IPS-NIHi7 (cell line): ENCODE data around the gene TGFBR2.

Experiments
- DNase-seq: peaks from one replicate; pipeline ENCODE4 v3.0.0; 2012; ENCODE audit warnings: mixed read lengths; ENCODE audit errors: extremely low spot score

The TGFBR2 gene

GRCh38 chr3:30673425-30674341 lies 67.3 kb downstream of the TGFBR2 start:
- no peak for DNase-seq

DNA sequence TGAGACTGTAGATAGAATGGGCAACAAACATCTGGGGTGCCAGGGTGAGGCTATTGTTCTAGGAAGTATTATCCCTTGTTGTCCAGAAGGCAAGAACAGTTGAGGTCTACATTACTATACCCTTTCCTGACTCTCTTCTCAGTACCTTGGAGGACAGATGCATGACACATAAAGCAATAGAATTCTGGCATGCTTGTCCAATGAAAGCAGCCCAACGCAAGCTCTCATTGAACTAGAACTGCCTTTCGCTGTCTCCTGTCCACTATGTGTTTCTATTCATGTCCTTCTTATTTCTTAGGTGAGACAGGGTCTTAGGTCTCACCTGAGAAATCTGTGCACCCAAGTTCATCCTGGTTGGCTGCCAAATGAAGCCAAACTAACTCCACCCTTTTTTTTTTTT lies 68.6 kb downstream of the TGFBR2 start:
- DNase-seq = no peak

- no peak for DNase-seq
Observed at GRCh38 chr3:30675774-30676173, 69.4 kb downstream of the TGFBR2 start.

DNA sequence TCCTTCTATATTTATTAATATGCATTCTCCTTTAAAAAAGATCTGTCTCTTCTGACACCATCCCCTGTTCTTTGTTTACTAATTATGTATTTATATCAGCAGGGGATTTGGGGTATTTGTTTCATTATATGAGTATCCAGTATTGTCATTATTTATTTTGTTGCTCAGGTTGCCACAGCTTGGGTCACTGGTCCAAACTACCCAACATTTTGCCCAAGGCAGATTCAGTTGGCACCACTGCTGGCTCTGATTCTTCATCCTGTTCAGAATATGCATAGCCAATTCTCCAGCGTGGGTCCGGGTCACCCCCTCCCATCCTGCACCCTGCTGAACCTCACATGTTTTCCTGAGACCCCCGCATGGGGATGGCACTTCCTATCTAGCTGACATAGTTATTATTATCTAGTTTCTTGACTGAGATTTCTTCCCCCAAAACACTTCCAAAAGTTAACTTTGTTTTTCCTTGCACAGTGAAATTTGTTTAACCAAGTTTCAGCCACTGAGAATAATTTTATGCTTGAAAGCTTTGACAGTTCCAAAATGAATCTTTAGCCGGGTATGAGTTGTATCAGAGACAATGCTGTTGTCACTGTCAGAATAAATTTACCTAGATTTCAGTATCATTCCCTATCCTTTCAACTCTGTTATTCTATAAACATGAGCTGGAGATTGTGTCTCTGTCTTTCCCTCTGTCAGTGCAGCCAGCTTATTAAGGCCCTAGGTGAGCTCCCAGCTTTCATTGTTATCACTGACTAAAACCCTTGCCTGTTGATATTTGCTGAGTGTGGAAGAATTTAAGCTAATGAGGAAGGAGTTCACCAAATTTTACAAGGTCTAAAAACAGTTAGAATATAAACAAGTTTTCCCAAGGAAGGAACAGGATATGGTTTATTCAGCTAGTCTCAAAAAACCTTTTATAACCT lies 70.3 kb downstream of the TGFBR2 start:
- no peak for DNase-seq

DNA sequence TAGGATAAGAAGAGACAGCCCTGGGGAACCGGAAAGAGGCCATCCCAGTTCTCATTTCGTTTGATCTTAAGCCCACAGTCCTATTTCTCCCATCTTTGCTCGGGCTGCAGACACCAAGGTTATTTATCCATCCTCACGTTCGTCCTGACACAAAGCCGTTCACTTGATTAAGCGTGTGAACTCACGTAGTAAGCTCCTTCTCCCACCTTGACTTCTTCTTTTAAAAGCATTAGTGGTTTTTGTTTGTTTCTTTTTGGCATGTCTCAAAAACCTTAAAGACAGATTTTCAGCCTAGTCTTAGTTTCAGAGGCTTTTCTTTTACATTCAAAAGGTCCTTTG lies 70.9 kb downstream of the TGFBR2 start:
- DNase-seq = no peak

- DNase-seq = no peak
Observed at GRCh38 chr3:30679045-30679444, 72.6 kb downstream of the TGFBR2 start.

DNA sequence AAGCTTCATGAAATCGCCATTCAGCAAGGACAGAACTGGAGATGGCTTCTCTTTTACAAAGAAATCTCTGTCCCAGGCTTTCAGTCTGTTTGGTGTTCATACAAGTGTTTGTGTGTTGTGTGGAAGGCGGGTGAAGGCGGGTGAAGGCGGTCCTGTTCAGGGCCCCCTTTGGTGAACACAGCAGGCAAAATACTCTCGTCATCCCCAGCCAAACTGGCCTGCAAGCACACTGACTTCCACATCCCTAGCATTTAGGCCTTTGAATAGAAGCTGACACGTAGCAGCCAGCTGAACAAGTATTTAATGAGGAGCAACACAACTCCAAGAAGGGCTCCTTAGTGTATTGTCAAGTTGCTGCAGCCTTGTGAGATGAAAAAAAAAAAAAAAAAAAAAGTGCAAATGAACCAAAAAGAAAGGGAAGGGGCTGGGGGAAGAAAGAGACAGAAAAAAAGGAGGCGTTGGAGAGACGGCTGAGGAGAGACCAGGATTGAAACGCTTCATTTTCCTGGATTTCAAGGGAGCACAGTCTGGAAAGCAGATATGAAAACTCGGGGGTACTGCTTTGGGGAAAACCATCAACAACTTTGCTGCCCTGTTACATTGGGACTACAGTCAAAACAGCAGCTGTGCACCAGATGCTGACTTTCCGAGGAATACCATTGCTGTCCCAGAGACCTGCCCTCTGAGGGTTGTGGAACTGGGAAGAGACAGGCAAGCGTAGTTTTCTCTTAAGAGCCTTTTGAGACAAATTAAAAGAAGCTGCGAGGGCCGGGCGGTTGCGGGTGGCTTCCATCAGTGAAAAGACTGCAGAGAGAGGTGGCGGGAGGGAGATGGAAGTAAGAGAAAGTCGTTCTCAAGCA lies 74.6 kb downstream of the TGFBR2 start:
- peak; percentile 55 for DNase-seq

- no peak for DNase-seq
Observed at GRCh38 chr3:30681649-30682211, 75.3 kb downstream of the TGFBR2 start.

DNA sequence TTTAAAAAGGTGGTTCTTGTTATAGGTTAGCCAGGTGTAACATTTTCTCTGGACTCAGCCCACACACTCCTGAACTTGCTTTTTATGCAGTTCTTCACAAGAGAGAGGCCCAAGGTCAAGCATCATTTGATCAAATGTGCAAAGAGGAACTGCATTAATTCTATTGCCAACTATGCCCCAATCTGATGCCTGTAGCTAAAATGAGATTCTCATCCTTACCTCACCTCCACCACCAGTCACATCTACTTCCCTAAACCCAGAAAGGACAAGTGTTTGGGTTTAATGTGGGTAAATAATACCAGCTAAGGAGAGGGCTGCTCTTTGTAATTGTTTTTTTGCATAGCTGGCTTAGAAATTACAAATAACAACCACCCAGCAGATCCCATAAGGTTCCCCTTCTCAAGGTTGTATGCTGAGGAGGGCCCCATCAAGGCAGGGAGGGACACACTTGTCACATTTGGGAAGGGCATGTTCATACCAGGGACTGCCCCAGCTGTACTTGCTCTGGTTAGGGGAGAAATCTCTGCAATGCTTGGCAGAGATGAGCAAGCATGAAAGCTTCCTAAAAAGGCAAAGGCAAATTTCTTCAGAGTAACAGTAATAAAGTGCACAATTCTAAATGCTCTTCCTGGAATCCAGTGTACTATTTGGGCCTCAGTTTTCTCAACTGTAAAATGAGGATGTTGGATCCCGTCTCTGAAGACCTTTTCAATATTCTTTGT lies 76.2 kb downstream of the TGFBR2 start:
- no peak for DNase-seq

- no peak for DNase-seq
Observed at GRCh38 chr3:30683769-30684168, 77.4 kb downstream of the TGFBR2 start.

DNA sequence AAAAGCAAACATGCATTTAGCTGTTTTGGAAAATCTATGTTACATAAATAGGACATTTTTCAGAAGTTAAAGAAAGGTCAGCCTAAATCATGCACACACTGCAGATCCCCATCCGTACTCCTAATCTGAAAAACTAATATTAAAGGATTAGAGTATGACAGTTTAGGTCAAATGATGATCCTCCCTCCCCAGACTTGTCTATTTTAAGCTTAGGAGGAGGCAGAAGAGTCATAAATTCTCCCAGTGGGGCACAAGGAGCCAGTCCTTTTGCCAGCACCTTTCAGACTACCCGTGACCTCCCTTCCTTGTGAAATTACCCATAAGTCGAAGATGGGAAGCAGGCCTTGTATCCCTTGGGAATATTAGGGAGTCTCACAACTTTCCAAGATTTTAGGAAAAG lies 78.0 kb downstream of the TGFBR2 start:
- DNase-seq = no peak

DNA sequence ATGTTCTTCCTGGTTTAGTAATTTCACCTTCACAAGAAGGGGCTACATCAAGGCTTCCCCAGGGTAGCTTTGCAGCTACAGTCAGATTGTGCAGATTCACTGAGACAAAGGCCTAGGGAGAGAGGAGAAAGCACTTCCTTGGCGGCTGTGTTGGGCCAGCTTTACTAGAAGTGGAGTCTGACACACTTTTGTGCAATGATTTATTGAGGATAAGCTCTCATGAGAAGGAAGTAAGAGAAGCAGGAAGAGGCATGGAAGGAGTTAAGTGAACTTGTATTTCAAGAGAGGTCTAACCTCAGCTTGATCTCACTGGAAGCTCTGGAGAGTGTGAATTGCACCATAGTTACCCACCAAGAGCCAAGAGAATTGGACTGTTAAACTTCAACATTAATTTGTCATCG lies 78.9 kb downstream of the TGFBR2 start:
- DNase-seq = no peak

DNA sequence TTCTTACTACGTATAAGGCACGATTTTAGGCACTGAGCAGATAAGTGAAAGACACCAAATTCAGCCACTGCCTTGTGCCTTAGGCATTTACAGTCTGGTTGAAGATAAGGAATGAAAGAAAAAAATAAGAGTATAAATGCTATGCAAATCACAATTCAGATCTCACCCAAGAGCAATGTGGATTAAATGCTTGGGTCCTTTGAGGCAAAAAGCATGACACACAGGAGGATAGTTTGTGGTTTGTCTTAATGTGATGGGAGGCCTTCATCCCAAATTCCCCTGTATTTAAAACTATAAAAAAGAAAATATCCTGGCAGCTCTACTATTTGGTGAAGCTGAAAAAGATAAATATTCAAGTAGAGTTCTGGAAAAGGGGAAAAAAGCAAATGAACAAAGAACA lies 79.8 kb downstream of the TGFBR2 start:
- DNase-seq = no peak

- no peak for DNase-seq
Observed at GRCh38 chr3:30686799-30687198, 80.4 kb downstream of the TGFBR2 start.

GRCh38 chr3:30687930-30688570 lies 81.6 kb downstream of the TGFBR2 start:
- DNase-seq = no peak

GRCh38 chr3:30688776-30689641 lies 82.6 kb downstream of the TGFBR2 start:
- no peak for DNase-seq

DNA sequence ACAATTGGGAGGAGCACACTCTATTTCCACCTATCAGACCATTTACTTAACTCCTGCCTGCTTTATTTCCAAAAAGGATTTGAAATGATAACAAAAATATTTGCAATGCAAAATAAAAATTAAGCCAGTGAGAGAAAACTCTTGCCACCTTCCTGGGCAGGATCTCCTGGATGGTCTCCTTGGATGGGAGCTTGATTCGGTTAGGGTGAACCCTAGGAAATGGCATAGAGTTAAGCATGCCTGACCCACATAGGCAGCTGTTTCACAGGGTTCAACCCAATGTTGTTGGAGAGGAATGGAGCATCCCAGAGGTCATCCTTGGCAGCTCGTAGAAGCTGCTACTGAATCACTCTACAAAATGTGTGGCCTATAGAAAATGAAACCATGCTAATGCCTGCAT lies 83.8 kb downstream of the TGFBR2 start:
- no peak for DNase-seq

- no peak for DNase-seq
Observed at GRCh38 chr3:30691249-30691880, 85.0 kb downstream of the TGFBR2 start.

DNA sequence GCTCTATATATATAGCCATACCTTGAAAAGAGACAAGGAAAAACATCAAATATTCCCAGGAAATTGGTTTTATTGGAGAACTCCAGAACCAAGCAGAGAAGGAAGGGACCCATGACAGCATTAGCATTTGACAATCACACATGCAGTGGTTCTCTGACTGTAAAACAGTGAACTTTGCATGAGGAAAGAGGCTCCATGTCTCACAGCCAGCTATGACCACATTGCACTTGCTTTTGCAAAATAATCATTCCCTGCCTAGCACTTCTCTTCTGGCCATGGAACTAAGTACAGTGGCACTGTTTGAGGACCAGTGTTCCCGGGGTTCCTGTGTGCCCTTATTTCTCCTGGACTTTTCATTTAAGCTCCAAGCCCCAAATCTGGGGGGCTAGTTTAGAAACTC lies 85.5 kb downstream of the TGFBR2 start:
- no peak for DNase-seq
